HepG2 (cell line): Measurements from ENCODE around the gene SELENOM. TPM values are rescaled to one million over a fixed set of nuclear protein-coding genes. Genes with fewer than 3 reads are reported as not detected.

ENCODE experiments used
- ATAC-seq: fragments of 200-7000 bp; cut with Tn5 transposase; 3 replicates; pipeline ENCODE4 v1.9.1; 2020; ENCODE audit warnings: mild to moderate bottlenecking, moderate library complexity
- BruUV-seq: library from RNA; stranded (reverse); fragments of 400-500 nt; replicated peaks from 2 replicates; lab custom pipeline; 2021; lab: Mats Ljungman, UMichigan
- CTCF ChIA-PET: fragments of 300-600 bp; formaldehyde crosslinking; extraction: SDS; loops from one replicate; lab custom pipeline; 2021; ENCODE audit warnings: low total read pairs, inconsistent platforms, low intra/inter-chr PET ratio; lab: Yijun Ruan, JAX
- POLR2A ChIA-PET: fragments of 350-600 bp; sonication (Branson Sonifier 250); formaldehyde crosslinking; loops from one replicate; lab custom pipeline; 2020; ENCODE audit warnings: antibody characterized with exemption, inconsistent platforms; lab: Yijun Ruan, JAX
- DNase-seq: peaks from one replicate; pipeline ENCODE4 v3.0.0-alpha.2; 2015; ENCODE audit warnings: low spot score
- FAIRE-seq: peaks from 3 replicates; lab custom pipeline; 2011; peaks lifted over from hg19 to GRCh38; lab: Jason Lieb, UNC
- H2AFZ ChIP-seq: one replicate; pipeline ENCODE4 v1.6.1; 2011; ENCODE audit warnings: low read length, inconsistent platforms
- H3K27ac ChIP-seq: fragments of 300-600 bp; 3 replicates; pipeline ENCODE4 v1.8.0; 2011; ENCODE audit warnings: mixed run types, mild to moderate bottlenecking, mixed read lengths, low read length, inconsistent platforms; ENCODE audit not compliant: insufficient read depth; ENCODE audit errors: extremely low read length
- H3K27me3 ChIP-seq, 2 experiments: fragments of 200-600 bp in 1 of 2; 2 replicates in 1 of 2; 3 replicates in 1 of 2; pipeline versions ENCODE4 v1.6.0 to v1.8.0; 2011; ENCODE audit warnings: low read length in 2 of 2, mild to moderate bottlenecking in 2 of 2, moderate library complexity in 2 of 2, inconsistent platforms in 1 of 2; ENCODE audit not compliant: insufficient read depth in 2 of 2, control insufficient read depth in 1 of 2
- H3K36me3 ChIP-seq, 2 experiments: fragments of 200-600 bp in 1 of 2; replicated peaks in 1 of 2; 2 replicates in 1 of 2; 3 replicates in 1 of 2; pipeline versions ENCODE4 v1.5.1 to v1.8.0; 2011; ENCODE audit warnings: low read length in 2 of 2, inconsistent platforms in 1 of 2; ENCODE audit not compliant: insufficient read depth in 2 of 2, control insufficient read depth in 1 of 2
- H3K4me1 ChIP-seq: 2 replicates; pipeline ENCODE4 v1.5.1; 2012; ENCODE audit warnings: low read length, inconsistent platforms; ENCODE audit not compliant: insufficient read depth
- H3K4me2 ChIP-seq: 2 replicates; pipeline ENCODE4 v1.6.0; 2011; ENCODE audit warnings: low read depth, low read length, inconsistent platforms
- H3K4me3 ChIP-seq, 3 experiments: fragments of 200-600 bp in 1 of 3; sonication (generic), shearing (Covaris generic) in 1 of 3; replicated peaks in 1 of 3; 2 replicates each; pipeline ENCODE4 v1.5.1; 2011 to 2016; ENCODE audit warnings: low read length in 3 of 3, inconsistent platforms in 2 of 3, low read depth in 2 of 3, mild to moderate bottlenecking in 2 of 3, control low read depth in 1 of 3, mixed read lengths in 1 of 3; ENCODE audit not compliant: insufficient read depth in 1 of 3
- H3K79me2 ChIP-seq: one replicate; pipeline ENCODE4 v1.6.1; 2011; ENCODE audit warnings: low read length, inconsistent platforms; ENCODE audit not compliant: insufficient read depth
- H3K9ac ChIP-seq: 2 replicates; pipeline ENCODE4 v1.6.0; 2011; ENCODE audit warnings: mild to moderate bottlenecking, low read depth, low read length, inconsistent platforms; ENCODE audit not compliant: insufficient read depth
- H3K9me3 ChIP-seq: 2 replicates; pipeline ENCODE4 v1.5.1; 2012; ENCODE audit warnings: mild to moderate bottlenecking, low read length
- H4K20me1 ChIP-seq: 2 replicates; pipeline ENCODE4 v1.6.0; 2011; ENCODE audit warnings: inconsistent platforms, mild to moderate bottlenecking, low read length, moderate library complexity; ENCODE audit not compliant: insufficient read depth
- ADNP ChIP-seq: sonication (generic); formaldehyde crosslinking; IDR thresholded peaks from 2 replicates; pipeline ENCODE4 v1.4.0; 2020; ENCODE audit warnings: missing genetic modification reagents
- ARID2 ChIP-seq: sonication (generic); formaldehyde crosslinking; IDR thresholded peaks from 2 replicates; pipeline ENCODE4 v1.8.1; 2022; ENCODE audit warnings: mild to moderate bottlenecking, missing genetic modification reagents, borderline replicate concordance
- HDAC2 ChIP-seq: sonication (generic); formaldehyde crosslinking; IDR thresholded peaks from 2 replicates; pipeline ENCODE4 v1.4.0; 2020; ENCODE audit warnings: missing genetic modification reagents
- MIER3 ChIP-seq: IDR thresholded peaks from 2 replicates; pipeline ENCODE4 v1.6.1; 2016; ENCODE audit warnings: missing compliant biosample characterization, borderline replicate concordance
- MLLT10 ChIP-seq: sonication (generic); formaldehyde crosslinking; IDR thresholded peaks from 2 replicates; pipeline ENCODE4 v1.4.0; 2020; ENCODE audit warnings: missing genetic modification reagents
- NR2F6 ChIP-seq, 2 experiments: IDR thresholded peaks; 2 replicates each; pipeline ENCODE4 v1.6.1; 2016; ENCODE audit warnings: antibody characterized with exemption in 1 of 2, mild to moderate bottlenecking in 1 of 2
- RBM39 ChIP-seq: fragments of 200-400 bp; formaldehyde crosslinking; IDR thresholded peaks from one replicate; pipeline ENCODE4 v1.6.1; 2018; ENCODE audit warnings: antibody characterized with exemption, mild to moderate bottlenecking, low read depth, low read length; ENCODE audit not compliant: poor library complexity, severe bottlenecking
- REL ChIP-seq: sonication (generic); formaldehyde crosslinking; conservative IDR thresholded peaks from 2 replicates; pipeline ENCODE4 v1.8.0; 2022; ENCODE audit warnings: mild to moderate bottlenecking, missing genetic modification reagents, moderate library complexity
- TCF12 ChIP-seq, 2 experiments: fragments of 450-650 bp in 1 of 2; sonication (generic) in 1 of 2; formaldehyde crosslinking in 1 of 2; IDR thresholded peaks; 2 replicates each; pipeline versions ENCODE4 v1.6.1 to v1.8.0; 2017 to 2022; ENCODE audit warnings: antibody characterized with exemption in 1 of 2, mild to moderate bottlenecking in 1 of 2, missing genetic modification reagents in 1 of 2, moderate library complexity in 1 of 2
- XBP1 ChIP-seq: sonication (generic); formaldehyde crosslinking; IDR thresholded peaks from 2 replicates; pipeline ENCODE4 v1.5.0; 2020; ENCODE audit warnings: missing genetic modification reagents
- ZFP90 ChIP-seq: sonication (generic); formaldehyde crosslinking; IDR thresholded peaks from 2 replicates; pipeline ENCODE4 v1.8.0; 2022; ENCODE audit warnings: missing genetic modification reagents, mild to moderate bottlenecking, inconsistent platforms, borderline replicate concordance
- ZFY ChIP-seq: sonication (generic); formaldehyde crosslinking; IDR thresholded peaks from 2 replicates; pipeline ENCODE4 v1.4.0; 2020; ENCODE audit warnings: missing genetic modification reagents
- ZMYM3 ChIP-seq: sonication (generic); formaldehyde crosslinking; IDR thresholded peaks from 2 replicates; pipeline ENCODE4 v1.5.1; 2020; ENCODE audit warnings: mild to moderate bottlenecking, missing genetic modification reagents
- ZNF207 ChIP-seq: fragments of 450-650 bp; IDR thresholded peaks from 2 replicates; pipeline ENCODE4 v1.6.1; 2016; ENCODE audit warnings: antibody characterized with exemption, borderline replicate concordance
- ZNF251 ChIP-seq: sonication (generic); formaldehyde crosslinking; IDR thresholded peaks from 2 replicates; pipeline ENCODE4 v1.9.0; 2021; ENCODE audit warnings: mild to moderate bottlenecking, missing genetic modification reagents
- ZNF264 ChIP-seq: sonication (generic); formaldehyde crosslinking; IDR thresholded peaks from 2 replicates; pipeline ENCODE4 v1.4.0; 2020; ENCODE audit warnings: missing genetic modification reagents
- ZNF629 ChIP-seq: sonication (generic); formaldehyde crosslinking; conservative IDR thresholded peaks from 2 replicates; pipeline ENCODE4 v1.5.0; 2020; ENCODE audit warnings: missing genetic modification reagents
- ZNF737 ChIP-seq: sonication (generic); formaldehyde crosslinking; IDR thresholded peaks from 2 replicates; pipeline ENCODE4 v1.5.0; 2020; ENCODE audit warnings: missing genetic modification reagents, mild to moderate bottlenecking, borderline replicate concordance
- ZNF777 ChIP-seq: sonication (generic); formaldehyde crosslinking; IDR thresholded peaks from 2 replicates; pipeline ENCODE4 v1.4.0; 2020; ENCODE audit warnings: missing genetic modification reagents
- WGBS: methylation state at CpG from one replicate; pipeline ENCODE4 v1.1.6; 2017; ENCODE audit warnings: low lambda C conversion rate; 5-methylcytosine and 5-hydroxymethylcytosine counted together
- in situ Hi-C: cut with HindIII; loops from 2 replicates; pipeline ENCODE4 v1.10.0; 2017; ENCODE audit warnings: low pct_unique_long_range_greater_than_20kb; ENCODE audit not compliant: extremely low pct_ligation_motif_present
- intact Hi-C: fragments of 100-400 bp; cut with micrococcal nuclease; formaldehyde crosslinking; loops from one replicate; pipeline ENCODE4 v1.10.0; 2022; ENCODE audit not compliant: unreplicated experiment
- polyA plus RNA-seq, 8 experiments: library from polyadenylated mRNA; depleted of rRNA in 3 of 8; stranded (reverse) in 7 of 8; unstranded in 1 of 8; fragments of >200 nt; fragmentation: Illumina TruSeq in 4 of 8; extraction: Trizol in 4 of 8; gene quantifications; 2 replicates each; pipeline versions ENCODE4 v1.2.1 to v1.2.3, GENCODE V29; 2011 to 2016; ENCODE audit warnings: low read depth in 4 of 8, missing spikeins in 1 of 8, mixed read lengths in 1 of 8; ENCODE audit not compliant: insufficient read depth in 1 of 8
- total RNA-seq, 5 experiments: library from RNA; depleted of rRNA; stranded (reverse); fragments of >200 nt; fragmentation: Illumina TruSeq; extraction: Trizol; gene quantifications; 2 replicates each; pipeline ENCODE4 v1.2.3, GENCODE V29; 2016; ENCODE audit warnings: low read depth in 1 of 5

Gene SELENOM
- total and polyA plus RNA-seq, 2 of the 13 experiments (the other 11 are each of a cell fraction or from before 2014, with no cell fraction given): 4.1 to 4.3 TPM

- H3K9ac ChIP-seq: no peak overlapping the region
- CTCF ChIA-PET: no interaction called here
- no peak overlapping the region for H3K27ac ChIP-seq
- H3K79me2 ChIP-seq: no peaks in the 10 kb centered on the region
- 0 out of 2 replicates have a peak, but pooled peaks have one; percentile 42 for TF ChIP-seq ZFP90 (CRISPR knock-in tag)
- no peak for TF ChIP-seq ARID2
- peak; percentile 74 for TF ChIP-seq ZNF629
- no peak for TF ChIP-seq MIER3 (CRISPR knock-in tag)
- no peak for TF ChIP-seq NR2F6 (IDR thresholded peaks at IDR 0.05)
- no peak for TF ChIP-seq NR2F6 (CRISPR knock-in tag; IDR thresholded peaks at IDR 0.05)
- TF ChIP-seq ZMYM3: peak; percentile 49; the same call in 1 of the 2 replicates
- no peak for TF ChIP-seq ZNF251 (CRISPR knock-in tag)
- peaks cover 63% of the 10 kb centered on the region for H3K4me1 ChIP-seq
- no TSS peak for BruUV-seq
- H4K20me1 ChIP-seq: no peaks in the 10 kb centered on the region
- no peak overlapping the region for H3K4me3 ChIP-seq
- no peaks in the 10 kb centered on the region for H3K36me3 ChIP-seq
- in situ Hi-C loops (no loop called here), intact Hi-C loops (loop anchor here (5.0 kb wide), 1 partner anchor 90 kb away; the partner anchor contains the start of genes MORC2 and TUG1)
- H3K27me3 ChIP-seq: no peaks in the 10 kb centered on the region
- WGBS: 85% methylated on average over 5 of the region's 5 CpGs
- no peak for DNase-seq
- FAIRE-seq: no peak
- no peak overlapping the region for H3K4me2 ChIP-seq
- no peaks in the 10 kb centered on the region for H3K9me3 ChIP-seq
- no peak overlapping the region for H2AFZ ChIP-seq
- POLR2A ChIA-PET: interaction anchor here (0.9 to 3.8 kb wide), 6 partner anchors 10 to 88 kb away, joined by 3 to 29 read pairs (median 18); partner anchors contain the start of genes MORC2, SMTN and TUG1
- no peak for ATAC-seq
These were observed 50.3 kb downstream of the SELENOM start for GRCh38 chr22:31056986-31057599.

- DNase-seq: peak; percentile 98
- Histone ChIP-seq H2AFZ (no peak overlapping the region), H3K27ac (peak overlapping the region; percentile 63), H3K9ac (peak overlapping the region; percentile 66), H3K36me3 (no peaks in the 10 kb centered on the region), H3K4me1 (peaks cover 55% of the 10 kb centered on the region), H4K20me1 (no peaks in the 10 kb centered on the region), H3K9me3 (no peaks in the 10 kb centered on the region), H3K4me3 (peak overlapping the region in 1 of 3 experiments; percentile 32; a peak in 2 of 6 replicates), H3K27me3 (no peaks in the 10 kb centered on the region), H3K79me2 (no peaks in the 10 kb centered on the region), H3K4me2 (peak overlapping the region; percentile 69)
- POLR2A ChIA-PET: interaction anchor here (0.7 to 3.8 kb wide), 10 partner anchors 8 to 104 kb away, joined by 3 to 29 read pairs (median 18); partner anchors contain the start of genes INPP5J, MORC2, RNF185 and SMTN
- no TSS peak for BruUV-seq
- WGBS: 13% methylated on average over 8 of the region's 13 CpGs
- peak; percentile 98 for ATAC-seq
- intact Hi-C loops: loop anchor here (5.0 kb wide), 1 partner anchor 88 kb away; the partner anchor contains the start of genes MORC2 and TUG1
- in situ Hi-C loops: no loop called here
- CTCF ChIA-PET: no interaction called here
- peak; percentile 83 for FAIRE-seq
- TF ChIP-seq ZNF264 (CRISPR knock-in tag): peak; percentile 84
- TF ChIP-seq HDAC2 (CRISPR knock-in tag): peak; percentile 97
- peak; percentile 98 for TF ChIP-seq ADNP (CRISPR knock-in tag)
- TF ChIP-seq ZFY (CRISPR knock-in tag): peak; percentile 88
- no peak for TF ChIP-seq TCF12 (IDR thresholded peaks at IDR 0.05)
- peak; percentile 65; the same call in 1 of the 2 replicates for TF ChIP-seq TCF12 (CRISPR knock-in tag; IDR thresholded peaks at IDR 0.05)
- TF ChIP-seq XBP1 (CRISPR knock-in tag): no peak
- peak; percentile 93 for TF ChIP-seq ZNF777 (CRISPR knock-in tag)
- peak; percentile 60 for TF ChIP-seq RBM39
- no peak for TF ChIP-seq REL (CRISPR knock-in tag)
- TF ChIP-seq ZNF737: no peak
- no peak for TF ChIP-seq MLLT10 (CRISPR knock-in tag)
- TF ChIP-seq ZNF207: no peak
These were observed 51.7 kb downstream of the SELENOM start for GRCh38 chr22:31055635-31056159.
